Measurements from ENCODE around the gene ACTL7A.
"Not testable (repeated sequence)": the region's sequence is repeated elsewhere in the genome, so short reads cannot be mapped to it uniquely, and the experiment has no call there.

ACTL7A gene

DNA sequence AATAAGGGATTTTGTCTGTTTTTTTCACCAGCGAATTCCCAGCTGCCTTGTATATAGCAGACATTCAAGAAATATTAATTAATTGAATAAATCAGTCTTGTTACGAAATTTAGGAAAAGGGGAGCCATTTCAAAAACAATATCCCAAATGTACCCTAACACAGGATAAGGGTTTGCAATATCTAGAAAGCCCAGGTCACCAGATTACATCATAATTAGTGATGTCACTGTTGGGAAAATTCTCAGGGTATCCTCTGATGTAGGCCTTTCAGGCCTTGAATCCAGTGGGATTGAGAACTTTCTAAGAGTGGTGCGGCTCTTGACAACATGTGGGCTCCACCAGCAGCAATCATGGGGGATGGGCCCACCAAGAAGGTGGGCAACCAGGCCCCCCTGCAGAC, at the start of gene ACTL7A:
Gene ACTL7A (plus strand): TSS at position 270 of the 400 bp plus-strand sequence. CDS start 57 bp downstream, at position 327.
- DNase-seq: no peak

DNA sequence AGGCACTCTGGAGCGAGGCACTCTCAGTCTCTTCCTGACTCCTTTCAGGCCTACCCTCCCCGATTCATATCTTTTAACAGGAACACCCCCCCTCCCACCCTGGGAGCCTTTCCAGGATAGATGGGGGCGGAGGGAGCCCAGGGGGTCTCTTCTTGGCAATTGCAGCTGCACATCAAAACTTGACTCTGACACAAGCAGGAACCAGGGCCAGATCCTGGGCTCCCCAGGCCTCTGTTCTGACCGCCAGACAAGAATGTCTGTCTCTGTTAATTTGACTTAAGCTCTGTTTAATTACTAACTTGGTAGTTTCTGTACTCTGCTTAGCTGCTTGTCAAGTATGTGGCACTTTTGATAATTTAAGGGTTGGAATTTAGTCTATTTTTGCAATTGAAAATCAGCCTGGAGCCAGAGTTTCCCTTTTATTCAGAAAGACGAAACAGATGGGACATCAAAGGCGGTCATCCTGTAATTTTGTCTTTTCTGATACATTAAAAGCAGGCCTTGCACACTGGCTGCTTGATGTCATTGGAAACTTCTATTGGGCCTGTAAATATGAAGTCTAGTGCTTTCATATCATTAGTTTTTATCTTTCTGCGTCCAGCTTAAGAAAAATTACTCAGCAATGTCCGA, 49.6 kb upstream of the ACTL7A start:
- DNase-seq: no peak

GRCh38 chr9:108813951-108814601, 48.0 kb upstream of the ACTL7A start:
- peak; percentile 23 for DNase-seq

DNA sequence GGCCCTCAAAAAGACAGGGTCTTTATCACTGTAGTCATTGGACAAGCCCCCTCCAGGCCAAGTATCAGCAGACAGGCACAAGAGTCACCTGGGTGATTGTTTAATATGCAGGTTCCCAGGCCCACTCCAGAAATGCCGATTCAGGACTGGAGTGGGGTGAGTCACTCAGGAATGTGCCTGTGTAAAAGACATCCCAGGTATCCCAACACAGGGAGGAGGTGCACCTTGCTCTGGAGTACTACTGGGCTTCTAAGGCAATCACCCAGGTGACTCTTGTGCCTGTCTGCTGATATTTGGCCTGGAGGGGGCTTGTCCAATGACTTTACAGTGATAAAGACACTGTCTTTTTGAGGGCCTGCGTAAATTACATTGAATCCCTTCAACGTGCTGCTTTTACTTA, 46.9 kb upstream of the ACTL7A start:
- DNase-seq: no peak

DNA sequence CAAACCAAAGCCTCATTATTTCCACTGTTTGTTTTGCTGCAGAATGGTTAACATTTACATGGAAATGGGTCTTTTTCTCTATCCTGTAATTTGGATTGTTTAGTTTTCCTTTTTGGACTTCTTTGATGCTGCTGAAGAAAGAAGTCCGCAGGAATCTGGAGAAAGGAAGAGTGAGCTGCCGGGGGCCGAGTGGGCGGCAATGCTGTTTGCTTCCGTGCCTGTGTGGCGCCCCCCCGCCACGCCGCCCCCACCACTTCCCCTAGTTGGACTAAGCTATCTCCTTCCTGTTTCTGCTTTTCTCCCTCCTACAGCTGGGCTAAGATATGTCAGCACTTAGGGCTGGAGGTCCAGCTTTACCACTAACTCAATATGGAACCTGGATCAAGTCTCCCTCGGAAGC, 46.0 kb upstream of the ACTL7A start:
- DNase-seq: no peak

- no peak for DNase-seq
Measured at GRCh38 chr9:108823829-108824228, 38.2 kb upstream of the ACTL7A start.

- DNase-seq: no peak
Measured at GRCh38 chr9:108830272-108830671, 31.8 kb upstream of the ACTL7A start.

DNA sequence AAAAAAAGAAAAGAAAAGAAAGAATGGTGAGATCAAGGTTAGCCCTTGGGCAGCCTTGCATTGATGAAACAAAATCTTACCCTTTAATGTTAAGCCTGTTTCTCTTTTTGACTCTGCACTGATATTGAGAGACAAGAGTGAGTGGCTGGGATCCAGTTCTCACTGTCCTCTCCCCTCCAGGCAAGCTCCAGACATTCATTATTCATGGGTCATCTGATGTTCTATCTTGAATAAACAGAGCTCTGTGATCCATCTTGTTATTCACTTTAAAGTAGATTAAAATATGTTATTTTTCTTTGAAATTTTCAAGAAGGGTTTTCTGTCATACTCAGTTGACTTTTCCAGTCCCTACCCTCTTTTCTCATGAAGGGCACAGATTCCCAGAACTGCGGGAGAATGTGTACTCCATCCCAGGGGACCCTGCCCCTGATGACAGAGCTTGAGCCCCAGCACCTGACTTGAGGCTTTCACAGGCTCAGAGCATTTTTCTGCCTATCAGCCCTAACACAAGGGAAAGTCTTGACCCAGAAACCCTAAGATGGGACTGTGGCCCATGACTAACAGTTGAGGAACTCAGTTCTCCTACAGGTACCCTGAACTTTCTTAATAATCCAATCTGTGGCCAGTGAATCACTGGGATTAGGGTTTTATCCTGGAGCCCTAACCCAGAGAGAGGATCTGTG, 30.4 kb upstream of the ACTL7A start:
- no peak for DNase-seq

GRCh38 chr9:108832179-108832500, 29.9 kb upstream of the ACTL7A start:
- no peak for DNase-seq

GRCh38 chr9:108834959-108835665, 27.0 kb upstream of the ACTL7A start:
- DNase-seq: no peak

DNA sequence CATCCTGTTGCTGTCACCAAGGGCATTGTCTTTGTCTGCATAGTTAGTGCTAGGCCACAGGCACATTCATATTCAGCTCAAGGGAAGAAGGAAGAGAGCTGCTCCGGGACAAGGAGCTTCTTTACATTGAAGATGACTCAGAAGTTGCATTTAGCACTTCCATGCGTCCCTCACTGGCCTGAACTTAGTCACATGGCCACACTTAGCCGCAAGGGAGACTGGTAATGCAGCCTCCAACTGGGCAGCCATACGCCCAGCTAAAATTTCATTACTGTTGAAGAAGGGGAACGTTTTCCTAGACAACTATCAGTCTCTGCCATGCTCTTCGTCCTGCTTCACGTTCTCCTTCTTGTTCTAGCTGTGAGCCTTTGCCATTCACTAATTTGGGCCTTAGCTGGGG, 26.2 kb upstream of the ACTL7A start:
- no peak for DNase-seq

DNA sequence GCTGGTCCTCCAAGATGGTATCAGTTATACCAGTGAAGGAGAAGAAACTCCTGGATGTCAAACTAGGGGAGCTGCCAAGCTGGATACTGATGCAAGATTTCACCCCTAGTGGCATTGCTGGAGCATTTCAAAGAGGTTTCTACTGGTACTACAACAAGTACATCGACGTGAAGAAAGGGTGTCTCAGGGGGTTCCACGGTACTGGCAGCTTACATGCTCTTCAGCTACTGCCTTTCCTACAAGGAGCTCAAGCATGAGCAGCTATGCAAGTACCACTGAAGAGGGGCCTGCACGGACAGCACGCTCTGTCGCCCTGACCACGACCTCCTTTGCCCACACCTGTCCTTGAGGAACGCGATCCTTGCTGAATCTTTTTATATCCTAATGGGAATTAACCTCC, 25.7 kb upstream of the ACTL7A start:
- no peak for DNase-seq

GRCh38 chr9:108836781-108837180, 25.3 kb upstream of the ACTL7A start:
- no peak for DNase-seq

DNA sequence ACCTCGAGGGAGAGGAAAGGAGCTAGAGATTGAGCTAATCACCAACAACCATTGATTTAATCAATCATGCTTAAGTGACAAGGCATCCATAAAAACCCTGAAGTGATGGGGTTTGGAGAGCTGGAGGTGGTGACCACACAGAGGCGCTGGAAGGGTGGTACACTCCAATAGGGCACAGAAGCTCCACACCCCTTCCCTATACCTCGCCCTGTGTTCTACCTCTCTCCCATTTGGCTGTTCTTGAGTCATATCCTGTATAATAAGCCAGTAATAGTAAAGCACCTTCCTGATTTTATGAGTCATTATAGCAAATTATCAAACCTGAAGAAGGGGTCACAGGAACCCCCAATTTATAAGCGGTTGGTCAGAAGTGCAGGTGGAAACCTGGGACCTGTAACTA, 24.5 kb upstream of the ACTL7A start:
- no peak for DNase-seq

DNA sequence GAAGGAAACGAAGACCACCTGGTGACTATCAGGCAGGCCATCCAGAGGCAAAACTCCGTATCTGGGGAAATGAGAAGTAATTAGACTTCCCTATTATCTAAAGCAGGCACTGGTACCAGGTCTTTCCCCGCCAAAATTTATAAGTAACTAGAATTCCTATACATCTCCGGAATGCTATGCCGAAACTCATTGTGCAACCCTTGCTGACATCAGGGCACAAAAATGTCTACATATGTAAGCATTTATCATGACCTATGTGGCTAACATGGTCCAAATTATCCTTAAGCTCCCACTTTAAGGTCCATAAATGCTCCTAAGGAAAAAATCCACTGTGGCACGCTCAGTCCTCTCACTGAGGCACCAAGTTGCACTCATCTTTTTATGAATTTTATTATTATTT, 24.0 kb upstream of the ACTL7A start:
- no peak for DNase-seq

GRCh38 chr9:108839561-108839960, 22.5 kb upstream of the ACTL7A start:
- not testable (repeated sequence) for DNase-seq

GRCh38 chr9:108842610-108843295, 19.3 kb upstream of the ACTL7A start:
- no peak for DNase-seq

DNA sequence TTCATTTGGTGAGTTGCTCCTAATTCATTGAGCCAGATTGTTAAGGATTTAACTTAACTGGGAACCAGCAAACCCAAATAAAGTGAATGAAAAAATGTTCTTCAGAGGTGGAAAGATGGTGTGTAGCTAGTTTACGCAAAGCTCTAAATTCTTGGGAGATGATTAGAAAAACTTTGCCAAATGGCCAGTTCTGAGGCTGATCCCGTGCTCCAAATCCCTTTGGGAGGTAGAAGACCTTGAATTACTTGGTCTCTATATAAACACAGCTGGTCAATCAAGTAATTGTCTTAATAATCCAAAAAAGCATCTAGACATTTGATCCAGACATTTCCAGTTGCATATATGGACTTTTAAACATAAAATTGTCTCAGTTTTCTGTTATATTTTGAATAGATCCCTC, 17.7 kb upstream of the ACTL7A start:
- DNase-seq: no peak

- DNase-seq: peak; percentile 56
Measured at GRCh38 chr9:108844856-108845255, 17.2 kb upstream of the ACTL7A start.

- no peak for DNase-seq
Measured at GRCh38 chr9:108845507-108845906, 16.6 kb upstream of the ACTL7A start.

DNA sequence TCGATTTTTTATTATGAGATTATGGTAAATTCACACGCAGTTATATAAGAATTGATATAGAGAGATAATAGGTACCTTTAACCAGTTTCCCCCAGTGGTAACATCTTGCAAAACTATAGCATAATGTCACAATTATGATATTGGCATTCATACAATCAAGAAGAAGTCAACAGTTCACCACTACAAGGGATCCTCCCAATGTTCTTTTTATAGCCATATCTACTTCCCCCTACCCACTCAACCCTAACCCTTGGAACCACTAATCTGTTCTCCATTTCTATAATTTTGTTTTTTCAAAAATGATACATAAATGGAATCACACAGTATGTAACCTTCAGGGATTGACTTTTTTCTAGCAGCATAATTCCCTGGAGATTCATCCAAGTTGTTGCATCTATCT, 16.1 kb upstream of the ACTL7A start:
- DNase-seq: no peak

DNA sequence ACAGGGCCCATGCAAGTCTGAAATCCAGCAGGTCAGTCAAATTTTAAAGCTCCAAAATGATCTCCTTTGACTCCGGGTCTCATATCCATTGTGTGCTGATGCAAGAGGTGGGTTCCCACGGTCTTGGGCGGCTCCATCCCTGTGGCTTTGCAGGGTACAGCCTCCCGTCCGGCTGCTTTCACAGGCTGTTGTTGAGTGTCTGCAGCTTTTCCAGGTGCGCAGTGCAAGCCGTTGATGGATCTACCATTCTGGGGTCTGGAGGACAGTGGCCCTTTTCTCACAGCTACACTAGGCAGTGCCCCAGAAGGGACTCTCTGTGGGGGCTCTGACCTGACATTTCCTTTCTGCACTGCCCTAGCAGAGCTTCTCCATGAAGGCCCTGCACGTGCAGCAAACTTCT, 13.8 kb upstream of the ACTL7A start:
- DNase-seq: not testable (repeated sequence)

DNA sequence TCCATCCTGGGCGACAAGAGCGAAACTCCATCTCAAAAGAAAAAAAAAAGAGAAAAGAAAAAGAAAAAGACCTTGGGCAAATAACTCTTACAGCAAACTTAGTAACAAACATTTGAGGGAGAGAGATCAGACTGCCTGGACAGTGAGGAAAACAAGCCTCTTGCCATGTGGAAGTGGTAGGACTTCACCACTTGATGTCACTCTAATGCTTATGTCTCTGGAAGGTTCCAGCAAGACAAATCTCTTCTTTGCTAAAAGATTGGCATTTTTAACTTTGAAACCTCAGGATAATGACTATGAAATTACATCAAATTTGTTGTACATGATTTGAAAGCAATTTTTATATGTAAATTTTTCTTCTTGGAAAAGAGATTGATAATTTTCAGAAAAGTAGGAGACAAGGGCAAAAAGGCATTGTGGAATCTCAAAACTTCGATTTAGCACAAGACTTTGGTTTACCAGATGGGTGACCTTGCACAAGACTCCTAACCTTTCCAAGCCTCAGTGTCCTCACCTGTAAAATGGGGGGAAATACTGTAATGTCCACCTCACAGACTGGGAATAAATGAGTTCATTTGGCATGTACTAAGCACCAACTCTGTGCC, 11.7 kb upstream of the ACTL7A start:
- DNase-seq: peak; percentile 2
